K562 (cell line): Measurements from ENCODE around the gene B3GALNT2. TPM values are rescaled to one million over a fixed set of nuclear protein-coding genes. Genes with fewer than 3 reads are reported as not detected.
A peak's percentile ranks its signal among the peaks of the same experiment; 100 is the strongest.

Experiments used
- ETS2 ChIP-seq: IDR thresholded peaks from 2 replicates; pipeline ENCODE4 v1.6.1; 2016; ENCODE audit warnings: borderline replicate concordance, missing genetic modification characterization, mild to moderate bottlenecking, moderate library complexity, missing compliant biosample characterization; ENCODE audit not compliant: poor library complexity, severe bottlenecking
- MLLT1 ChIP-seq, 2 experiments: fragments of 450-650 bp; IDR thresholded peaks; 2 replicates each; pipeline ENCODE4 v1.6.1; 2016
- MYBL2 ChIP-seq, 2 experiments: fragments of 450-650 bp in 1 of 2; sonication (generic) in 1 of 2; formaldehyde crosslinking in 1 of 2; IDR thresholded peaks; 2 replicates each; pipeline versions ENCODE4 v1.6.1 to v1.8.1; 2017 to 2022; ENCODE audit warnings: borderline replicate concordance in 1 of 2, inconsistent platforms in 1 of 2, low read depth in 1 of 2, mild to moderate bottlenecking in 1 of 2, missing genetic modification reagents in 1 of 2, moderate library complexity in 1 of 2
- NCOA1 ChIP-seq: fragments of 450-650 bp; IDR thresholded peaks from 2 replicates; pipeline ENCODE4 v1.6.1; 2016; ENCODE audit warnings: low read depth
- POLR3G ChIP-seq: IDR thresholded peaks from 2 replicates; pipeline ENCODE4 v1.6.1; 2011; ENCODE audit not compliant: insufficient read length, insufficient replicate concordance; ENCODE audit errors: extremely low read depth
- ZC3H11A ChIP-seq: IDR thresholded peaks from 2 replicates; pipeline ENCODE4 v1.6.1; 2012; ENCODE audit warnings: low read depth, low read length, improper control_type of control experiment
- ZNF197 ChIP-seq: fragments of 200-800 bp; sonication (Bioruptor generic); IDR thresholded peaks from 2 replicates; pipeline ENCODE4 v1.6.1; 2016; ENCODE audit warnings: low read depth, missing genetic modification characterization, missing compliant biosample characterization
- ZNF707 ChIP-seq: fragments of 250-450 bp; sonication (Bioruptor Pico); conservative IDR thresholded peaks from 2 replicates; pipeline ENCODE4 v1.8.0; 2022; ENCODE audit warnings: inconsistent platforms, mild to moderate bottlenecking, moderate library complexity
- polyA plus RNA-seq, 8 experiments: library from polyadenylated mRNA; depleted of rRNA in 4 of 8; stranded (reverse) in 5 of 8; unstranded in 3 of 8; fragments of >200 nt; fragmentation: Nextera tagmentation in 2 of 8; fragmentation: Illumina TruSeq in 1 of 8; extraction: Ambion mirVana in 2 of 8; extraction: Trizol in 1 of 8; gene quantifications; 2 replicates each; pipeline versions ENCODE4 v1.2.1 to v1.2.3, GENCODE V29; 2011 to 2014; ENCODE audit warnings: inconsistent platforms in 1 of 8, missing spikeins in 1 of 8
- total RNA-seq, 7 experiments: library from RNA; depleted of rRNA in 6 of 7; stranded (reverse); fragments of >200 nt in 6 of 7; fragmentation: Illumina TruSeq in 2 of 7; extraction: Trizol in 2 of 7; gene quantifications; 2 replicates each; pipeline versions ENCODE4 v1.2.1 to v1.2.3, GENCODE V29; 2011 to 2021; ENCODE audit warnings: low replicate concordance in 1 of 7
- TF ChIP-seq, protein P1 (sequence below): sonication (generic); formaldehyde crosslinking; IDR thresholded peaks from 2 replicates; pipeline ENCODE4 v1.5.0; 2020; ENCODE audit warnings: missing genetic modification reagents
- TF ChIP-seq, protein P2 (sequence below), 2 experiments: fragments of 450-650 bp in 1 of 2; sonication (generic) in 1 of 2; formaldehyde crosslinking; conservative IDR thresholded peaks; 2 replicates each; pipeline versions ENCODE4 v1.4.0 to v1.8.1; 2020 to 2022; ENCODE audit warnings: mild to moderate bottlenecking in 1 of 2, missing genetic modification reagents in 1 of 2
- TF ChIP-seq, protein P3 (sequence below): sonication (generic); formaldehyde crosslinking; IDR thresholded peaks from 2 replicates; pipeline ENCODE4 v1.8.0; 2022; ENCODE audit warnings: missing genetic modification reagents, mild to moderate bottlenecking, borderline replicate concordance
- TF ChIP-seq, protein P4 (sequence below): fragments of 450-650 bp; IDR thresholded peaks from 2 replicates; pipeline ENCODE4 v1.6.1; 2017; ENCODE audit warnings: antibody characterized with exemption
- TF ChIP-seq, protein P5 (sequence below): fragments of 250-450 bp; sonication (Bioruptor Pico); IDR thresholded peaks from 2 replicates; pipeline ENCODE4 v1.4.0; 2020

Gene B3GALNT2
- total and polyA plus RNA-seq, 9 of the 15 experiments (the other 6 are each of a cell fraction or from before 2014, with no cell fraction given): 2.0 to 31.7 (median 22.9) TPM

- peak in 1 of 2 experiments; percentile 42; a peak in 2 of 4 replicates for TF ChIP-seq MLLT1 (IDR thresholded peaks at IDR 0.05)
- TF ChIP-seq, protein P1, sequence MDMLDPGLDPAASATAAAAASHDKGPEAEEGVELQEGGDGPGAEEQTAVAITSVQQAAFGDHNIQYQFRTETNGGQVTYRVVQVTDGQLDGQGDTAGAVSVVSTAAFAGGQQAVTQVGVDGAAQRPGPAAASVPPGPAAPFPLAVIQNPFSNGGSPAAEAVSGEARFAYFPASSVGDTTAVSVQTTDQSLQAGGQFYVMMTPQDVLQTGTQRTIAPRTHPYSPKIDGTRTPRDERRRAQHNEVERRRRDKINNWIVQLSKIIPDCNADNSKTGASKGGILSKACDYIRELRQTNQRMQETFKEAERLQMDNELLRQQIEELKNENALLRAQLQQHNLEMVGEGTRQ (CRISPR knock-in tag): no peak
- TF ChIP-seq MYBL2 (IDR thresholded peaks at IDR 0.05; ENCODE audit: low read depth): no peak
- no peak for TF ChIP-seq MYBL2 (CRISPR knock-in tag; IDR thresholded peaks at IDR 0.05; ENCODE audit: borderline replicate concordance)
- TF ChIP-seq, protein P2, sequence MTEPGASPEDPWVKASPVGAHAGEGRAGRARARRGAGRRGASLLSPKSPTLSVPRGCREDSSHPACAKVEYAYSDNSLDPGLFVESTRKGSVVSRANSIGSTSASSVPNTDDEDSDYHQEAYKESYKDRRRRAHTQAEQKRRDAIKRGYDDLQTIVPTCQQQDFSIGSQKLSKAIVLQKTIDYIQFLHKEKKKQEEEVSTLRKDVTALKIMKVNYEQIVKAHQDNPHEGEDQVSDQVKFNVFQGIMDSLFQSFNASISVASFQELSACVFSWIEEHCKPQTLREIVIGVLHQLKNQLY (CRISPR knock-in tag; conservative IDR thresholded peaks at IDR 0.05): 0 out of 4 replicates have a peak, but pooled peaks have one; percentile 39 to 67
- TF ChIP-seq, protein P3, sequence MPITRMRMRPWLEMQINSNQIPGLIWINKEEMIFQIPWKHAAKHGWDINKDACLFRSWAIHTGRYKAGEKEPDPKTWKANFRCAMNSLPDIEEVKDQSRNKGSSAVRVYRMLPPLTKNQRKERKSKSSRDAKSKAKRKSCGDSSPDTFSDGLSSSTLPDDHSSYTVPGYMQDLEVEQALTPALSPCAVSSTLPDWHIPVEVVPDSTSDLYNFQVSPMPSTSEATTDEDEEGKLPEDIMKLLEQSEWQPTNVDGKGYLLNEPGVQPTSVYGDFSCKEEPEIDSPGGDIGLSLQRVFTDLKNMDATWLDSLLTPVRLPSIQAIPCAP (CRISPR knock-in tag): peak; percentile 87; the same call in 1 of the 2 replicates
- TF ChIP-seq, protein P4, sequence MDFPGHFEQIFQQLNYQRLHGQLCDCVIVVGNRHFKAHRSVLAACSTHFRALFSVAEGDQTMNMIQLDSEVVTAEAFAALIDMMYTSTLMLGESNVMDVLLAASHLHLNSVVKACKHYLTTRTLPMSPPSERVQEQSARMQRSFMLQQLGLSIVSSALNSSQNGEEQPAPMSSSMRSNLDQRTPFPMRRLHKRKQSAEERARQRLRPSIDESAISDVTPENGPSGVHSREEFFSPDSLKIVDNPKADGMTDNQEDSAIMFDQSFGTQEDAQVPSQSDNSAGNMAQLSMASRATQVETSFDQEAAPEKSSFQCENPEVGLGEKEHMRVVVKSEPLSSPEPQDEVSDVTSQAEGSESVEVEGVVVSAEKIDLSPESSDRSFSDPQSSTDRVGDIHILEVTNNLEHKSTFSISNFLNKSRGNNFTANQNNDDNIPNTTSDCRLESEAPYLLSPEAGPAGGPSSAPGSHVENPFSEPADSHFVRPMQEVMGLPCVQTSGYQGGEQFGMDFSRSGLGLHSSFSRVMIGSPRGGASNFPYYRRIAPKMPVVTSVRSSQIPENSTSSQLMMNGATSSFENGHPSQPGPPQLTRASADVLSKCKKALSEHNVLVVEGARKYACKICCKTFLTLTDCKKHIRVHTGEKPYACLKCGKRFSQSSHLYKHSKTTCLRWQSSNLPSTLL: no peak
- TF ChIP-seq ZC3H11A: no peak
- no peak for TF ChIP-seq POLR3G
- TF ChIP-seq ZNF197 (CRISPR knock-in tag): peak; percentile 79; the same call in 1 of the 2 replicates
- no peak for TF ChIP-seq ZNF707 (CRISPR knock-in tag)
- TF ChIP-seq ETS2 (tag): no peak
- TF ChIP-seq, protein P5, sequence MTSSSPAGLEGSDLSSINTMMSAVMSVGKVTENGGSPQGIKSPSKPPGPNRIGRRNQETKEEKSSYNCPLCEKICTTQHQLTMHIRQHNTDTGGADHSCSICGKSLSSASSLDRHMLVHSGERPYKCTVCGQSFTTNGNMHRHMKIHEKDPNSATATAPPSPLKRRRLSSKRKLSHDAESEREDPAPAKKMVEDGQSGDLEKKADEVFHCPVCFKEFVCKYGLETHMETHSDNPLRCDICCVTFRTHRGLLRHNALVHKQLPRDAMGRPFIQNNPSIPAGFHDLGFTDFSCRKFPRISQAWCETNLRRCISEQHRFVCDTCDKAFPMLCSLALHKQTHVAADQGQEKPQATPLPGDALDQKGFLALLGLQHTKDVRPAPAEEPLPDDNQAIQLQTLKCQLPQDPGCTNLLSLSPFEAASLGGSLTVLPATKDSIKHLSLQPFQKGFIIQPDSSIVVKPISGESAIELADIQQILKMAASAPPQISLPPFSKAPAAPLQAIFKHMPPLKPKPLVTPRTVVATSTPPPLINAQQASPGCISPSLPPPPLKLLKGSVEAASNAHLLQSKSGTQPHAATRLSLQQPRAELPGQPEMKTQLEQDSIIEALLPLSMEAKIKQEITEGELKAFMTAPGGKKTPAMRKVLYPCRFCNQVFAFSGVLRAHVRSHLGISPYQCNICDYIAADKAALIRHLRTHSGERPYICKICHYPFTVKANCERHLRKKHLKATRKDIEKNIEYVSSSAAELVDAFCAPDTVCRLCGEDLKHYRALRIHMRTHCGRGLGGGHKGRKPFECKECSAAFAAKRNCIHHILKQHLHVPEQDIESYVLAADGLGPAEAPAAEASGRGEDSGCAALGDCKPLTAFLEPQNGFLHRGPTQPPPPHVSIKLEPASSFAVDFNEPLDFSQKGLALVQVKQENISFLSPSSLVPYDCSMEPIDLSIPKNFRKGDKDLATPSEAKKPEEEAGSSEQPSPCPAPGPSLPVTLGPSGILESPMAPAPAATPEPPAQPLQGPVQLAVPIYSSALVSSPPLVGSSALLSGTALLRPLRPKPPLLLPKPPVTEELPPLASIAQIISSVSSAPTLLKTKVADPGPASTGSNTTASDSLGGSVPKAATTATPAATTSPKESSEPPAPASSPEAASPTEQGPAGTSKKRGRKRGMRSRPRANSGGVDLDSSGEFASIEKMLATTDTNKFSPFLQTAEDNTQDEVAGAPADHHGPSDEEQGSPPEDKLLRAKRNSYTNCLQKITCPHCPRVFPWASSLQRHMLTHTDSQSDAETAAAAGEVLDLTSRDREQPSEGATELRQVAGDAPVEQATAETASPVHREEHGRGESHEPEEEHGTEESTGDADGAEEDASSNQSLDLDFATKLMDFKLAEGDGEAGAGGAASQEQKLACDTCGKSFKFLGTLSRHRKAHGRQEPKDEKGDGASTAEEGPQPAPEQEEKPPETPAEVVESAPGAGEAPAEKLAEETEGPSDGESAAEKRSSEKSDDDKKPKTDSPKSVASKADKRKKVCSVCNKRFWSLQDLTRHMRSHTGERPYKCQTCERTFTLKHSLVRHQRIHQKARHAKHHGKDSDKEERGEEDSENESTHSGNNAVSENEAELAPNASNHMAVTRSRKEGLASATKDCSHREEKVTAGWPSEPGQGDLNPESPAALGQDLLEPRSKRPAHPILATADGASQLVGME (CRISPR knock-in tag): peak; percentile 77; the same call in 1 of the 2 replicates
- TF ChIP-seq NCOA1: peak; percentile 71; the same call in 1 of the 2 replicates
Measured at GRCh38 chr1:235504494-235505222, 406 bp upstream of the B3GALNT2 start (continued).
